Tibial nerve (tissue), 3 donors: ENCODE data around the gene ATR.

Experiments
- POLR2A ChIP-seq, 2 donors: fragments of 450-650 bp; IDR thresholded peaks; one replicate each; pipeline ENCODE4 v1.6.1; 2017; ENCODE audit warnings: antibody characterized with exemption in 2 of 2, mild to moderate bottlenecking in 2 of 2, moderate library complexity in 2 of 2
- TF ChIP-seq, protein P1 (sequence below), 5 experiments: fragments of 200-600 bp in 3 of 5; fragments of 450-650 bp in 2 of 5; sonication (generic) in 3 of 5; IDR thresholded peaks; one replicate each; pipeline ENCODE4 v1.5.1; 2016 to 2019; ENCODE audit warnings: antibody characterized with exemption in 5 of 5, mild to moderate bottlenecking in 3 of 5, moderate library complexity in 2 of 5

- no peak for TF ChIP-seq POLR2A (IDR thresholded peaks at IDR 0.05)
- TF ChIP-seq, protein P1, sequence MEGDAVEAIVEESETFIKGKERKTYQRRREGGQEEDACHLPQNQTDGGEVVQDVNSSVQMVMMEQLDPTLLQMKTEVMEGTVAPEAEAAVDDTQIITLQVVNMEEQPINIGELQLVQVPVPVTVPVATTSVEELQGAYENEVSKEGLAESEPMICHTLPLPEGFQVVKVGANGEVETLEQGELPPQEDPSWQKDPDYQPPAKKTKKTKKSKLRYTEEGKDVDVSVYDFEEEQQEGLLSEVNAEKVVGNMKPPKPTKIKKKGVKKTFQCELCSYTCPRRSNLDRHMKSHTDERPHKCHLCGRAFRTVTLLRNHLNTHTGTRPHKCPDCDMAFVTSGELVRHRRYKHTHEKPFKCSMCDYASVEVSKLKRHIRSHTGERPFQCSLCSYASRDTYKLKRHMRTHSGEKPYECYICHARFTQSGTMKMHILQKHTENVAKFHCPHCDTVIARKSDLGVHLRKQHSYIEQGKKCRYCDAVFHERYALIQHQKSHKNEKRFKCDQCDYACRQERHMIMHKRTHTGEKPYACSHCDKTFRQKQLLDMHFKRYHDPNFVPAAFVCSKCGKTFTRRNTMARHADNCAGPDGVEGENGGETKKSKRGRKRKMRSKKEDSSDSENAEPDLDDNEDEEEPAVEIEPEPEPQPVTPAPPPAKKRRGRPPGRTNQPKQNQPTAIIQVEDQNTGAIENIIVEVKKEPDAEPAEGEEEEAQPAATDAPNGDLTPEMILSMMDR (IDR thresholded peaks at IDR 0.05) = no peak
Observed at GRCh38 chr3:142470826-142471225, 107.7 kb downstream of the ATR start.
